Adrenal gland (tissue), 5 donors: Measurements from ENCODE around the gene NRP1.

Experiments used
- POLR2A ChIP-seq, 2 donors: fragments of 450-650 bp; IDR thresholded peaks; one replicate each; pipeline ENCODE4 v1.6.1; 2017; ENCODE audit warnings: antibody characterized with exemption in 2 of 2, mild to moderate bottlenecking in 2 of 2, moderate library complexity in 1 of 2
- TF ChIP-seq, protein P1 (sequence below), 6 experiments: fragments of 450-650 bp in 4 of 6; fragments of 200-600 bp in 2 of 6; sonication (generic) in 1 of 6; IDR thresholded peaks; 1 replicate in 5 of 6; 2 replicates in 1 of 6; pipeline versions ENCODE4 v1.5.1 to v1.8.0; 2016 to 2021; ENCODE audit warnings: antibody characterized with exemption in 6 of 6, mild to moderate bottlenecking in 2 of 6, moderate library complexity in 1 of 6
- donor health status: DM: no; HTN: no; CAD: no.

DNA sequence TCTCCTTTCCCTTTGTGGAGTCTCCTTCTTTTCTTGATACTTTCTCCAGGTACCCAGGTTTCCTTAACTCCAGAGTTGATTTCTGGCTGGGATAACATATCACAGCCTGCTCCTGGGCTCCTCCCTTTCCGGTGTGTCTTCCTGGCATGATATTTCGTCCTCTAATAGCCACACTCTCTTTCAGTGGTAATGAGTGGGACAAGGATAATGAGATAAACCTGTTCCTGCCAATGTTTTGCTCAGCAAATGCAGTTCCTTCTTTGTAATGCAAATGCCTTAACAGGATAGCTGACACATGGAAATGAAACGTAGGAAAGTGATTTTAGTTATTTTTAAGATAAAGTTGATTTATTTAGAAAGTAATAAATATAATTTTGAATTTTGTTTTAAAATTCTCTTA is 168.6 kb downstream of the NRP1 start:
- TF ChIP-seq POLR2A (IDR thresholded peaks at IDR 0.05): no peak
- TF ChIP-seq, protein P1, sequence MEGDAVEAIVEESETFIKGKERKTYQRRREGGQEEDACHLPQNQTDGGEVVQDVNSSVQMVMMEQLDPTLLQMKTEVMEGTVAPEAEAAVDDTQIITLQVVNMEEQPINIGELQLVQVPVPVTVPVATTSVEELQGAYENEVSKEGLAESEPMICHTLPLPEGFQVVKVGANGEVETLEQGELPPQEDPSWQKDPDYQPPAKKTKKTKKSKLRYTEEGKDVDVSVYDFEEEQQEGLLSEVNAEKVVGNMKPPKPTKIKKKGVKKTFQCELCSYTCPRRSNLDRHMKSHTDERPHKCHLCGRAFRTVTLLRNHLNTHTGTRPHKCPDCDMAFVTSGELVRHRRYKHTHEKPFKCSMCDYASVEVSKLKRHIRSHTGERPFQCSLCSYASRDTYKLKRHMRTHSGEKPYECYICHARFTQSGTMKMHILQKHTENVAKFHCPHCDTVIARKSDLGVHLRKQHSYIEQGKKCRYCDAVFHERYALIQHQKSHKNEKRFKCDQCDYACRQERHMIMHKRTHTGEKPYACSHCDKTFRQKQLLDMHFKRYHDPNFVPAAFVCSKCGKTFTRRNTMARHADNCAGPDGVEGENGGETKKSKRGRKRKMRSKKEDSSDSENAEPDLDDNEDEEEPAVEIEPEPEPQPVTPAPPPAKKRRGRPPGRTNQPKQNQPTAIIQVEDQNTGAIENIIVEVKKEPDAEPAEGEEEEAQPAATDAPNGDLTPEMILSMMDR (IDR thresholded peaks at IDR 0.05): no peak
